ENCODE data around the gene MYBL2. TPM values are rescaled to one million over a fixed set of nuclear protein-coding genes. Genes with fewer than 3 reads are reported as not detected.

The MYBL2 gene
- total RNA-seq = 7.3 and 9.4 TPM in 2 replicates

GRCh38 chr20:43666376-43667328, at the start of gene MYBL2:
MYBL2 (plus strand) TSS chr20:43667114; CDS start chr20:43667284, 170 bp downstream.

GRCh38 chr20:43726811-43727338, 60.0 kb downstream of the MYBL2 start, which contains the start of gene GTSF1L:
GTSF1L (minus strand) TSS chr20:43727002; CDS start chr20:43726694, 308 bp downstream.

Other genes with a start within 250 kb of the MYBL2 start
- 49.4 and 62.6 TPM in 2 replicates for gene SRSF6, start 209.2 kb upstream of the MYBL2 start, total RNA-seq
- 0.49 and 2.0 TPM in 2 replicates for gene L3MBTL1, start 159.4 kb upstream of the MYBL2 start, total RNA-seq
- not detected in 2 replicates for gene SGK2, start 108.1 kb upstream of the MYBL2 start, total RNA-seq
- 28.0 and 33.2 TPM in 2 replicates for gene IFT52, start 76.2 kb upstream of the MYBL2 start, total RNA-seq
- not detected in 2 replicates for gene GTSF1L, start 59.9 kb downstream of the MYBL2 start, total RNA-seq
- 9.2 and 17.9 TPM in 2 replicates for gene TOX2, start 247.7 kb downstream of the MYBL2 start, total RNA-seq

Data from cardiac atrium fibroblast (primary cell).